Activated CD4-positive, CD25-positive, alpha-beta regulatory T cell treated with anti-CD3 and anti-CD28 coated beads, Interleukin-2, amount 50 U/mL, for 24 hours (primary cell): ENCODE results near the gene LPCAT1.
A peak's percentile ranks its signal among the peaks of the same experiment; 100 is the strongest.

Experiments
- ATAC-seq, 2 donors: fragments of 150-1000 bp; cut with Tn5 transposase; one replicate each; pipeline ENCODE4 v1.10.0; 2021; ENCODE audit warnings: mild to moderate bottlenecking in 1 of 2, moderate library complexity in 1 of 2

The LPCAT1 gene

DNA sequence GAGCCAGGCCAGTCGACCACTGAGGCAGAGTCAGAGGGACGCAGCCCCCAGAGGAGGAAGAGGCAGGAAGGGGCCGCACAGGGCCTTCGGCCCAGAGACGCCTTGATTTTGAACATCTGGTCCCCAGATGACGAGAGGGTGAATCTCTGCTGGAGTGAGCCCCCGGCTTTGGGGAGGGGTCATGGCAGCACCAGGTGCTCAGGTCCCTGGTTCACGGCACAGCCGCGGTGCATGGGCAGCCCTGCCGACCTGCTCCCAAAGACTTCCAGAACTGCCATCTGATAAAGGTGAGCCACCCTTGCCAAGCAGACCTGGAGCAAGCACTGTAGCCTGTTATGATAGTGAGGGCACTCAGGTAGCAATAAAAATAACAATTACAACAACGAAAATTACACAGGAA, 29.8 kb downstream of the LPCAT1 start:
- ATAC-seq = no peak

DNA sequence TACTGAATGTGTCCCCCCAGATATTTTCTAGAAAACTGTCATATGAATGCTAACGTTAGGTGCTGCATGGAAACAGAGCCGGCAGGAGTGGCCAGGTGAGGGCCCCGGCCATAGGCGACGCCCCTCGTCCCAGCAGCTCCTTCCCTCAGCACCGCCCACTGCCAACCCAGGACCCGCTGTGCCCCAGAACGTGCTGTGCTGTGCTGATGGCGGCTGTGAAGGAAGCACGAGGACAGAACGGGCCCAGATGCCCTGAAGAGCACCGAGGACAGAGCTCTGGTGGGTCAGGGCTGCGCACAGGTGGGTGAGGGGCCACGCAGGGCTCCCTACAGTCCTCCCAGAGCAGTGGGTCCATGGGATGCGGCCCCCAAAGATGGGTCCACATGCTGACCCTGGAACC, 30.3 kb downstream of the LPCAT1 start:
- no peak for ATAC-seq

DNA sequence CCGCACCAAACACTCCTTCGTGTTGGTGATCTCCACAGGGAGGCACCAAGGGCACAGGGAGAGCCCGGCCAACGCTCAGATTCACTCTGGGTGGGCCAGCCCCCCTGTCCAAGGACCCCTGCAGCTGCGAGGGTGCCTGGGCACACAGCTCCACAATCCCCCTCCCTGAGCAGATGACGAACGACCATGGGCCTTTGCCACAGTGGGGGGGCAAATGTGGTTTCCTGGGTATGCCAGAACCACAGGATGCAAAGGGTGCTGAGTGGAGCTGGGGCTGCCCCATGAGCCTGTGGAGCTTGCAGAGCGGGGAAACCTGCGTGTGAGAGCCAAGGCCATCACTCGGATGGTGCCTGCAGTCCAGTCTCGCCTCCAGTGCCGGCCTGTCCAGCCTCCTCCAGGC, 31.0 kb downstream of the LPCAT1 start:
- ATAC-seq = no peak

DNA sequence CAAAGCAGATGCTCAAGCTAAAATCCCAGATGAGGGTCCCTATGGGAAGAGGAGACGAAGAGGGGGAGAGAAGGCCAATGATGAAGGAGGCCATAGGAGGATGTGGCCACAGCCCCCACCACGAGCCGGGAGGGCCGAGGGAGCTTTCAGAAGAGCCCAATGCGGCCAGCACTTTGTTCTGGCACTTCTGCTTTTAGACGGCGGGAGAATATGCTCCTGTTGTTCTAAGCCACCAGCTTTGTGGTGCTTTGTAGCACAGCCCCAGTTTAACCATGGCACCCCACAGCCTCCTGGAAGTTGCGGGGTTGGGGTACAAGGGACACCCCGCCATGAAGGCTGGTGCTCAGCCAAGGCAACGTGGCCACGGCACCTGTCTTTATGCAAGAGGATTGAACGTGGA, 33.4 kb downstream of the LPCAT1 start:
- ATAC-seq = no peak

DNA sequence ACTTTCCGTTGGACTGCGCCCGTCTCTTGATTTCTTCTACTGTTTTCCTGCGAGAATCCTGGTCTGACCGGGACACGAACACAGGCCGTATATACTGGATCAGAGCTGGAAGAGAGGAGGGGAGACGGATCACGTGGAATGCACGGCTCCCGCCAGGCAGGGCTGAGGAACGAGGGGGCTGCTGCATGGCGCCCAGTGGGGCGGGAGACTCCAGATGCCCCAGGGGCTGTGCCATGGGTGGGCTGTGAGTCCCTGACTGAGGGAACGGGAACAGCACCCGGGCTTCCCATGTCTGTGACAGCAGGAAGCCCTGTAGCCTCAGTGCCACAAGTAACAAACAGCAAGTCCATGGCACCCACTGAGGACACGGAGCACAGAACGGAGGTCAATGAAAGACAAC, 34.0 kb downstream of the LPCAT1 start:
- ATAC-seq = no peak

DNA sequence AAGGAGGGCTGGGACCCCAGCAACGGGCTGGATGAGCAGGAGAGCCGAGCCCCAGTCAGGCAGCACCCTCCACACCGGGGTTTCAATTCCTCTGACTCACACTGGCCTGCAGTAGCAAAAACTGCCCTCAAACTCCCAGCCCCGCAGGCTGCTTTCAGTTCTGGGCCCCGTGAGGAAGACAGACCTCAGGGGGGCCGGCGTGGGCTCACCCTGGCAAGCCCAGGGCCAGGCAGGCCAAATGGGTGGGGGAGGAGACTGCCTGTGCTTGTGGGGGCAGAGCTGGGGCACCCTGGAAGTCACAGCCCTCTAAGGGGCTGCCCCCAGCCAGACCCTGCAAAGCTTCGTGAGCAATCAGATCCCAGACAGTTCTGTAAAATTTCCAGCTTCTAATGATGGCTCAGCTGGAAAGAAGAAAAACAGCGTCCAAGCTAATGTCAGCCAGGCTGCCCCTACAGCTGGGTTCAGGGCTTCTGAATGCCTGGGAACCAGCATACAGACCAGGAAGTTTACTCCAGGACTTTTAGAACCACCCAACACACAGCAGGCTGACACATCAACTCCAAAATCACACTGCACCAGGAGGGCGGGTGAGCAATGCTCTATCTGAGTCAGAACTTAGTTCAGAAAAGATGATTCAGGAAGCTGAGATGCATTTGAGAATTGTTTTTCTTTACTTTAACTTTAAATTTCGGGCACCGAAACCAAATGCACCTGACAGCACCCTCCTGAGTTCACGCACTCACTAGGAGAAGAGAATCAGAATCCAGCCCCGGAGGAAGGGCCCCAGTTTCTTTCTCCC, 34.7 kb downstream of the LPCAT1 start:
- peak; percentile 87 to 89 for ATAC-seq

DNA sequence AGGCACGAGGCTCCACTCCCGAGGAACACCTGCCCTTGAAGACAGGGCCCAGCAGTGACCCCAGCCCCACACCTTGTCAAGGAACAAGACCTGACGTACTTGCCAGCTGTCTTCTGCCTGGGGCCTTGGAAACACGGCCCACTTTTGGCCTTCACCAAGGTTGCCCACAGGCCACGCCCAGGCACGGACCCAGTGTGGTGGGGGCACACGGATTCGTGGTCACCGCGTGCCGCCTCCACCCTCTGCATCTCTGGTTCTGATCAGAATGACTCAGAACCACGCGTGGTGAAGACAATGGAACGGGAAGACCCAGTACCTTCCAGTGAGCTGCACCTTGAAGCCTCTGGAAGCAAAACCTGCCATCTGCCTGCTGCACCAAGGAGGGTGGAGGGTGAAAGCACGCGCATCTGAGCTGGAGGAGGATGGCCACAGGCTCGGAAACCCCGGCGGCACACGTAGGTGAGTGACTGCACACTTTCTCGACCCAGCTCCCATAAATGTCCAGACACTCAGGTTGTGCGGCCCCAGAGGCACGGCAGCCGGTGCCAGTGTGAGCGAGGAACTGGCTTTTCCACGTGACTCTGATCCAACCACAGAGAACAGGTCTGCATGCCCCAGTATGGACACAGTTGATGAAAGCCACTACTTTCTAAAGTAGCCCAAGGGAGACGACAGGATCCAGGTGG, 36.5 kb downstream of the LPCAT1 start:
- no peak for ATAC-seq

DNA sequence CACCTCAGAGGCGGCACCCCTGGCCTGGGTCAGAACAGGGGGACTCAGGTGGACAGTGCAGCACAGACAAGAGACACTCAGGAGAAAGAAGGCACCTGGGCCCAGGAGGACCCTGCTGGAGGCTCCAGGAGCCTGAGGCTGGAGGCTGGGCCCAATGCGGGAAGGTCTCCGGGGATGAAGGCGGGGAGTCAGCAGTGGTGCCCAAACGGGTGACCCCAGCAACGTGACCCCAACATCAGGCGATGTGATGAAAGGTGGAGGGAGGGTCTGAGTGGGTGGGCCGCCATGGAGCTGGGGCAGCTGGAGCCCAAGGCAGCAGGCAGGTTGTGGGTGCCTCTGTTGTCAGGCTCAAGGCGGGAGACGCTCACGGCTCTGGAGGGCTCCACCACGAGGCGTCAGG, 37.5 kb downstream of the LPCAT1 start:
- ATAC-seq = no peak

DNA sequence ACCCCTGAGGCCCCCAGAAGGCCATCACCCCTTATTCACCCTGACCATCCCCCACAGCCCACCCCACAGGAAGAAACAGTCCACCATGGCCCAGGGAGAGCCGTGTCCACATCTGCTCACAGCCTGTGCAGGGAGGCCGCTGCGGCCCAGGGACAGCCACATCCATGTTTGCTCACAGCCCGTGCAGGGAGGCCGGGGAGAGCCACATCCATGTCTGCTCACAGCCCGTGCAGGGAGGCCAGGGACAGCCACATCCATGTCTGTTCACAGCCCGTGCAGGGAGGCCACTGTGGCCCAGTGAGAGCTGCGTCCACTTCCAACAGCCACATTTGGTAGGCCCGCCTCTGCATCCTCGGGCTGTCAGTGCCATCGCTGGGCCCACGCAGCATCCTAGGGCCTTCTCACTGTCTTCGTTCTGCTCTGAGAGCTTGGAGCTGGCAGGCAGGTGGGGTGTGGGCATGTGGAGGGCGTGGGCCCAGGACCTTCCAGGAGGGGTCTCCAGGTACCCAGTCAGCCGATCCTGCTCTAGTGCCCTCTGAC, 38.1 kb downstream of the LPCAT1 start:
- ATAC-seq = no peak

DNA sequence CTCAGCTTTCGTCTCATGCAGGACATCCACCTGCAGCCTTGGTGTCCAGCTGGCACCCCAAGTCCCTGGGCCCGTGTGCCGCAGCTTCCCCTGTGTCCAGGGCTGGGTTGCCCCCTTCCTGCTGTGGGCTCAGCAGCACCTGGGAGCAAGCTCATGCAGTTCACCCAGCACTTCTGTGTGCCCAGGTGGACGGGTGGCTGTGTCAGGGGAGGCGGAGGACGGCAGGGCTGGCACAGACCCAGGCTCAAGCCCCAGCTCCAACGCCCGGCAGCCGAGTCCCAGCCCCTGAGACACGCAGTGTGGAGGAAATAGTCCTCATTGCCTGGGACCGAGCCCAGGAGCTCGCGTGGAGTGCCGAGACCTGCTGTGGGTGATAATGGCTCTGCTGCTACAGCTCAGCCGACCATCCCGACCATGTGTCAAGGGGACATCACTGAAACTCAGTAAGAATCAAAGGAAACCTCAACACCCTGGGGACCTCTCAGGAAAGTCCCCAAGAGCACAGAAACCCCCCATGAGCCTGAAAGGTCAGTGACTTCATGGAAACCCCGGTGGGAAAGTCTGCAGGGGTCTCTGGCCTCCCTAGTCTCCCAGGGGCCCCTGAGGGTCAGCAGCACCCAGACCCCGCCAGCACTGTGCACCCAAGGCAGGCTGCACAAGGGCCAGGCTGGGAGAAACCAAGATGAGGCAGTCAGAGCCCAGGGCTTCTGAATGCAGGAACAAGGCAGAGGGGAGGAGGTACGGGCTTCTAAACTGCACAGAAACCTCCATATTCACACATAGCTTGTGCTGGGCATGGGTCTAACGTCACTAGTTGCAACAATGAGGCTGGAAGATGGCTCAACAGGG, 38.8 kb downstream of the LPCAT1 start:
- peak in 1 of 2 donors; percentile 19 for ATAC-seq

DNA sequence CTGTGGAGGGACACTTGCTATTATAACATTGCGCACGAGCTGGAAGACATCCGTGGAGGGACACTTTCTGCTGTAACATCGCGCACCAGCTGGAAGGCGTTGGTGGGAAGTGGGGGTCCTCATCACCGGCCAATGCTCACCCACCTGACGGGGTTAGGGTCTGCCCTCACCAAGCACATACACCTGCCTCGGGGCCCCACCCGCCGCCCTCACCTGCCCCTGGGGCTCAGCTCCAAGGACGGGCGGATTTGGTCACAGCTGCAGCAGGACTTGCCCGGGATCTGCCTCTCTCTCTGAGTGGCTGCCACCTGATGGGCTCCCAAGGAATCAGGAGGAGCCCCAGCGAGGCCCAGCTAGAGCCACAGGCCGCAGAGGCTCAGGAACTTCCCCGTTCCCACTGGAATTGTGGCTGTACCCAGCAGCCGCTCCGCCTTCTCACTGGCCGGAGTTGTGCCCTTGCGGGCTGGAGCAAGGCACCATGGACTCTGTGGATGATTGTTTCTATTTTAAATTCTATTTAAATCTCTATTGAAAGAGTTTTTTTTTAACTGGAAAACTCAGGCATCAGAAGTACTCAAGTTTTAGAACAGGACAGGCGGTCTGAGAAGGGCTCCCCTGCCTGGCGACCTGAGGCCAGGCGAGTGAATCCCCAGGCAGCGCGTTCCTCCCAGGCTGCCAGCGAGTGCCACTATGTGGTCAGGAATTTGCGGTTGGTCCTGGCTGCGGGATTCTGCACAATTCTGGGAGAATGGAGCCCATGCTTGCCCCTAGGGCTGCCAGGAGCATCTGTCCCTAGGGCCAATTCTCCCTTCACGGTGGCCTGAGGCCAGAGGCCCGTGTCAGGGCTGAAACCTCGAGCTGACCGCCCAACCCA, 39.7 kb downstream of the LPCAT1 start:
- no peak for ATAC-seq

DNA sequence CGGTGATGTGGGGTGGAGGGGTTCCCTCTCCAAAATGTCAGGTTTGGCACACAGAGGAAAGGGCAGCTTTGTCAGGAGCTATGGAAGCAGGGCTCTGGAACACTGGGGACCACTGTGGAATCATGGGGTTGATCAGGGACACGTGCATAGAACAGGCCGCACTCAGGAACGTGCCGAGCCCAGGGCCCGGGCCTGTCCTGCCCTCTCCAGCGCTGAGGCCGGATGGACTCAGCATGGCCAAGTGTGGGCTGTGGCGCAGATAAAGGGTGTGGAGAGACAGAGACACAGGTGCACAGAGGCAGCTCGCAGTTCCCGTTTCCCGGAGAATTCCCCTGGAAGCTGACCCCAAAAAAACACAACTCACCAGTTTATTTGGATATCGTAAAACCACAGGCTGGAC, 40.7 kb downstream of the LPCAT1 start:
- no peak for ATAC-seq

DNA sequence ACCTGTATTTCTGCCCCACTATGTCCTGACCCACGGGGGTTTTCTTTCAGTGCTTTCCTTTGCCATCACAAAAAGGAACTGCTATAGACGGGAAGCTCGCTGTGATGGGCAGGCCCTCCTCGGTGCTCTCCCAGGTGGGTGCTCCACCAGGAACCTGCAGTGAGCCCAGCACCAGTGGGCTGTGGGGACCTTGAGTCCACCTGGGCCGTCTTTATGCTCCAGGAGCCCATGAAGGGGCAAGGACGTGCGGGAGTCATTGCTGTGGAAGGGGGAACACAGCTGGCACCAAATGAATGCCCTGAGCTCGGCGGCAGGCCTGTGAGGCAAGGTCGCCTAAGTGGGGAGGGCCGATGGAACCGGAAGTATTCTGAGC, 41.8 kb downstream of the LPCAT1 start:
- no peak for ATAC-seq

DNA sequence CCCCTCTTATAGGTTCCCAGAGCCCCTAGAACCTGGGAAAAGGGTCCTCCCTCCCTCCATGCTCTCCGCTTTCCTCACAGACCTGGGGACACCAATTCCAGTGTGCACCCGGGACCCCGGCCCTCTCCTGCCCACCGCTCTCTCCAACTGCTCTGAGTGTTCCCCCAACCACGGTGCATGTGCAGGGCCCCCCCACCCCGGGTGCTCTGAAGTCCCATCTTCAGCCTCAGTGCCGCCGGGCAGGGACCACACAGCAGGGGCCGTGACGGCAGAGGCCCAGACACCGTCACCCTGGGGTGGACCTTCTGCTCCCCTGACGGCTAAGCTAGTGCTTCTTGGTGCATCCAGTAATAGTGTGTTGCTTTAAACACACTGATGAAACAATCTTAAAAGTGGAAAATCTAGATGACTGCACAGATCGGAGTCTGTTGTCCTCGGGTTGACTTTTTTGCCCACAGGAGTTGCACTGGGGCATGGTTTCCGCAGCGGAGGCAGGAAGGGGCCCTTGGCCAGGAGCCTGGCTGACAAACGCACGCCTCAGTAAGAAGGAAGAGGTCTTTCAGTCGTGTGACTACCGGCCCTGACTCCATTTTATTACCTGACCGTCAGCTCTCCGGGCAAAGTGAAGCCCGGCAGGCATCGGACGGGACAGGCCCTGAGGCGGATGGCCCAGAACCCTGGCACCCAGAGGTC, 42.3 kb downstream of the LPCAT1 start:
- ATAC-seq = no peak

DNA sequence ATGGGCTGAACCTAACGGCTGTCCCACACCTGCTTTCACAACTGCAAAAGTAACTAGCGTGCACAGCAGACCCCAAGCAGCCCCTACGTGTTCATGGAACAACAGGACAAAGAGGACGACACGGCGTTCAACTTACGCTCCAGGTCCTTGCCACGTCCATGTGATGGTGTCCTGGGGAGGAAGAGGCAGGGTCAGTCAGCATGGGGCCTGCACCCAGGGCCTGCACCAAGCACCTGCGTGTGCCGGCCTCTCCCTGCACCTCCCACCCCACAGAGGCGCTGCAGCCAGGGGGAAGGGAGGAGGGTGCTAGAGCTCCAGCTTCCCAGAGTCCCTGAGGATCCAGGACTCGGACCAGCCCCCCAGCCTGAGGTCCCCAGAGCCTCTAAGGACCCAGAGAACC, 43.0 kb downstream of the LPCAT1 start:
- ATAC-seq = no peak

DNA sequence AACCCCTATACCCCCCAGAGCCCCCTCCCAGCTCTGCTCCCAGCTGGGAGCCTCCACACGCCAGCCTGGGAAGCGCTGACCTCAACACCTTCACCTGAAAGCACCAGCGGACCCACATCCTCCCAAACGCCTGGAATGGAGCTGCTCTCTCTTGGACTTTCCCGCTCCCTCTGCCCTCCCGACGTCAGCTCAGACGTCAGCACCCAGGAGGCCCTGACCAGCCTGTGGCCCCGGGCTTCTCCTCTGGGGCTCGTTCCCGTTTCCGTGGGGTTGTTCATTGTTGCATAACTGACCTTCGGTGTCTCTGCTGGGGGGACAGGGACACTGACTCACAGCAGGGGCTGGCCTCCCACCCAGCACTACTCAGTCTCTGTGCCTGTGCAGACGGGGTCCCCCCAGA, 43.5 kb downstream of the LPCAT1 start:
- ATAC-seq = peak in 1 of 2 donors; percentile 12

DNA sequence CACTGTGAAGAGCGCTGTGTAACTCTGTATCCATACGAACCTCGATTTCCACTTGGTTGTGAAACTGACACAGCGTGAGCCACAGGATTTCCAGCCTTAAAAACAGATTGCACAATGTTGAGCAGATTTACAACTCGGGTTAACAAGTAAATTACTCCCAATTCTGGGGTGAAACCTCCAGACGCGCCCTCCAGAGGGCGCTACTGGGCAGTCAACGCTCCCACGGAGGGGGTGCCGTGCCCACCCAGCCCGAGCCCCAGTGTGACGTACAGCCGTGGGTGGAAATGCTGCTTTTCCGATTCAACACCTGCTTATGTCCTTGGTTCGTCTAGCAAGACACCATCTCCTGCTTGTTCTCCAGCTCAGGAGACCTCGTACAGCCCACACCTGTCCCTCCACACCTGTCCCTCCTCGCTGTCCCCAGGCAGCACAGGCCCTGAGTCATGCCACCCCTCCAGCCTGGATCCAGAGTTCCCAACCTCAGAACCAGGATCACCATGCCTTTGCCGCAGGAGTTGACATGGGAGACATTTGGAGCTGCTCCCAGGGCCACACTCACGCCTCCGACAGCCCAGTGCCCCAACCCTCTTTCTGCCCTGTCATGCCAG, 44.1 kb downstream of the LPCAT1 start:
- peak in 1 of 2 donors; percentile 30 for ATAC-seq

DNA sequence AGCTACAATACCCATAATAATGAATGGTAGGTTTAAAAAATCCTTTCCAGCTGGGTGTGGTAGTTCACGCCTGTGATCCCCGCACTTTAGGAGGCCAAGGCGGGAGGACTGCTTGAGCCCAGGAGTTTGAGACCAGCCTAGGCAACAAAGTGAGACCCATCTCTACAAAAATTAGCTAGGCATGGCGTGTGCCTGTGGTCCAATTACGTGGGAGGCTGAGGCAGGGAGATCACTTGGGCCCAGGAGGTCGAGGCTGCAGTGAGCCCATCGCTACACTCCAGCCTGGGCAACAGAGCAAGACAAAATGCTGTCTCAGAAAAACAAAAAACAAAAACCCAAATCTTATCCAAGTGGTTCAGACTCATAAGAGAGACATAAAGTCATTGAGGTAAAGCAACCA, 44.7 kb downstream of the LPCAT1 start:
- no peak for ATAC-seq

DNA sequence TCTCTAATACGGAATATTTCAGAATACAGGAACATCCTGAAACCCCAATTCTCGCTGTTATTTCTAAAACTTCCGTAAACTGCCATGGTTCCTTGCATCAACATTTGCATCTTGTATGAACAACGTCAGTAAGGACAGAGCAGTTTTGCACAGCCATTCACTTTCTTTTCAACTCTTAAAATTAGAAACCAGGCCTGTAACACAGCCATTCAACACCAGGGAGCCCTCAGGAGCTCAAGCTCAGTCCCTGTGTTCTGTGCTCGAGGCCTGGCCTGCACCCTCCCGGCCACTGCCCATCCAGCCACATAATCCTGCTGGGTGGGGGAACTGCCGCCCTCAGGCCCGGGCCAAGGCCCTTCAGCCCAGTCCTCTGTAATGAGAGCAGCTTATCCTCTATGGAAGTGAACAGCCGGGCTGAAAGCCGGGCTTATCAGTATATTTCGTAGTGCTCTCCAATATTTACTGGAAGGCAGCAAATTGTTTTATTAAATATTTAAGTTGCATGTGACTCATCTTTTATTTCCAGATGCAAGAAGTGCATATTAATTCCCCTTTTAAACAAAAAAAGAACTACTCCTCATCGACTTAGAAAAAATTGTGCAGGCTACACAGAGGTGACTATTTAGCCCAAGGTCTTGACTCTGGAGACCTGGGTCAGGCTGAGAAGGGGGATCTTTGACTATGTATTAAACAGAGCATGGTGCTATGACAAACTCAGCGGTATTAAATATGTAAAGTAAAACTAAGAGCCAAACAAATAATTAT, 45.3 kb downstream of the LPCAT1 start:
- ATAC-seq = no peak

DNA sequence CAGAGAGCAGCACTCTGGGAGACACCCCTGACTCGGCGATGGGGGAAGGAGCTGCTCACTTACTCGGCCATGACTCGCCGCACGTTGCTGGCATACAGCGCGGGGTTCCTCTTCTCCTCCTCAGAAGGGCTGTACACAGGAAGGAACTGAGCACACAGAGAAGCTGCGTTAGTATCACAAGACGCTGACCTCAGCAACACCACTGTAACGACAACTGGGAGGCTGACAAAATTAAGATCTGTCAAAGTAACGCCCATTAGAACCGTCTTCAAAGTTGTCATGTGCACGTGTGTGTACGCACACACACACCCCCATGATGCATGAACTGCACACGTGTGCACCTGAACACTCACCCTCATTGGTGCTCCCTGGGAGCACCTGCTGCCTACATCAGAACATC, 46.4 kb downstream of the LPCAT1 start:
- ATAC-seq = no peak

DNA sequence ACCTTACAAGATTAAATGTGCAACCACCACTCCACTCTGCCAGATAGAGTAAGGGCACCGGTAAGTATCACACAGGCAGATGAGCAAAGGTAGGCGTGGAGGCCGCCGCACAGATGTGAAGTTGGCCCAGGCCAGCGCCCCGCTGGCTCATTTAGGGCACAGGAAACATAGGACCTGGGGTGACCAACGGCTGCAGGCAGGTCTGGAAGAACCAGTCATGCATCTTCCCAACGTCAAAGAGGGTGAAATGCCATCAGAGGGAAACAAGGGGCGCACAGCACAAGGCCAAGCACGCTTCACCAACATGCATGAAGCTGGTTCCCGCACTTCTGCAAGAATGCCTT, 46.8 kb downstream of the LPCAT1 start:
- ATAC-seq = no peak
